Measurements from ENCODE around the gene GALM. TPM values are rescaled to one million over a fixed set of nuclear protein-coding genes. Genes with fewer than 3 reads are reported as not detected.

GALM gene
- polyA plus RNA-seq, 3 donors = 3.0 to 3.6 (median 3.1) TPM

GRCh38 chr2:38683766-38684165 lies 17.9 kb downstream of the GALM start:
- intact Hi-C loops (cut with micrococcal nuclease) = no loop called here
- Histone ChIP-seq H3K4me1 (ENCODE audit: control insufficient read depth in 1 of 2, insufficient read depth in 2 of 2, low read length in 2 of 2) (no peaks in the 10 kb centered on the region), H3K27ac (ENCODE audit: low read depth in 1 of 2, low read length in 2 of 2) (no peak overlapping the region), H2AFZ (ENCODE audit: insufficient read depth, low read depth, low read length, poor library complexity, severe bottlenecking) (no peak overlapping the region), H3K36me3 (replicated peaks in 1 of 2; ENCODE audit: control insufficient read depth in 1 of 2, insufficient read depth in 2 of 2, low read length in 2 of 2) (peaks cover 2 to 68% of the 10 kb centered on the region in 2 donors), H3K9me3 (replicated peaks in 1 of 2; ENCODE audit: control insufficient read depth in 1 of 2, insufficient read depth in 1 of 2, low read length in 2 of 2) (no peaks in the 10 kb centered on the region), H3K4me2 (replicated peaks; ENCODE audit: extremely low read depth, low read length, poor library complexity, severe bottlenecking) (no peak overlapping the region), H3K4me3 (replicated peaks in 1 of 3; ENCODE audit: low read depth in 2 of 3, low read length in 3 of 3) (no peak overlapping the region), H3K27me3 (ENCODE audit: control insufficient read depth in 2 of 2, insufficient read depth in 2 of 2, low read length in 2 of 2) (no peaks in the 10 kb centered on the region), H3K79me2 (ENCODE audit: insufficient read depth, low read length) (no peaks in the 10 kb centered on the region), H4K20me1 (ENCODE audit: insufficient read depth, low read length) (no peaks in the 10 kb centered on the region), H3K9ac (ENCODE audit: insufficient read depth, low read length, poor library complexity, severe bottlenecking) (no peak overlapping the region)
- Mint-ChIP-seq H3K27me3 (ENCODE audit: low read depth in 3 of 3) (peaks cover 0 to 2% (median 0%) of the 10 kb centered on the region in 3 donors), H3K27ac (no peak overlapping the region), H3K36me3 (peaks cover 61 to 80% of the 10 kb centered on the region in 2 donors), H3K4me3 (no peak overlapping the region), H3K9me3 (no peaks in the 10 kb centered on the region), H3K4me1 (no peaks in the 10 kb centered on the region)
- no peak for TF ChIP-seq CTCF (IDR thresholded peaks at IDR 0.05)
- WGBS (ENCODE audit: insufficient coverage) = 93% methylated on average over 3 of the region's 7 CpGs
- DNase-seq = no peak

GRCh38 chr2:38685116-38685735 lies 19.3 kb downstream of the GALM start:
- H3K79me2 ChIP-seq (ENCODE audit: insufficient read depth, low read length) = no peaks in the 10 kb centered on the region
- peaks cover 7 to 67% of the 10 kb centered on the region in 2 donors for H3K36me3 ChIP-seq (replicated peaks in 1 of 2; ENCODE audit: control insufficient read depth in 1 of 2, insufficient read depth in 2 of 2, low read length in 2 of 2)
- H2AFZ ChIP-seq (ENCODE audit: insufficient read depth, low read depth, low read length, poor library complexity, severe bottlenecking) = no peak overlapping the region
- no peak for DNase-seq
- peaks cover 0 to 2% (median 0%) of the 10 kb centered on the region in 3 donors for H3K27me3 Mint-ChIP-seq (ENCODE audit: low read depth in 3 of 3)
- H3K9me3 ChIP-seq (replicated peaks in 1 of 2; ENCODE audit: control insufficient read depth in 1 of 2, insufficient read depth in 1 of 2, low read length in 2 of 2) = no peaks in the 10 kb centered on the region
- no peak overlapping the region for H3K4me3 Mint-ChIP-seq
- no peaks in the 10 kb centered on the region for H3K4me1 ChIP-seq (ENCODE audit: control insufficient read depth in 1 of 2, insufficient read depth in 2 of 2, low read length in 2 of 2)
- H3K27ac ChIP-seq (ENCODE audit: low read depth in 1 of 2, low read length in 2 of 2) = no peak overlapping the region
- peaks cover 55 to 77% of the 10 kb centered on the region in 2 donors for H3K36me3 Mint-ChIP-seq
- H3K4me1 Mint-ChIP-seq = no peaks in the 10 kb centered on the region
- no peak overlapping the region for H3K9ac ChIP-seq (ENCODE audit: insufficient read depth, low read length, poor library complexity, severe bottlenecking)
- H3K4me3 ChIP-seq (replicated peaks in 1 of 3; ENCODE audit: low read depth in 2 of 3, low read length in 3 of 3) = no peak overlapping the region
- H3K9me3 Mint-ChIP-seq = no peaks in the 10 kb centered on the region
- no peaks in the 10 kb centered on the region for H4K20me1 ChIP-seq (ENCODE audit: insufficient read depth, low read length)
- WGBS (ENCODE audit: insufficient coverage) = 100% methylated on average over 2 of the region's 3 CpGs
- no peaks in the 10 kb centered on the region for H3K27me3 ChIP-seq (ENCODE audit: control insufficient read depth in 2 of 2, insufficient read depth in 2 of 2, low read length in 2 of 2)
- no peak for TF ChIP-seq CTCF (IDR thresholded peaks at IDR 0.05)
- no peak overlapping the region for H3K4me2 ChIP-seq (replicated peaks; ENCODE audit: extremely low read depth, low read length, poor library complexity, severe bottlenecking)
- intact Hi-C loops (cut with micrococcal nuclease) = no loop called here
- no peak overlapping the region for H3K27ac Mint-ChIP-seq

All from CD14-positive monocyte (primary cell).